BE2C (cell line): Measurements from ENCODE around the gene LSM2.
"Not testable (repeated sequence)": the region's sequence is repeated elsewhere in the genome, so short reads cannot be mapped to it uniquely, and the experiment has no call there.

Experiments used
- DNase-seq: peaks from one replicate; pipeline ENCODE4 v3.0.0-alpha.2; 2020
- H3K27me3 ChIP-seq: fragments of 250-450 bp; sonication (Bioruptor Pico); 2 replicates; pipeline ENCODE4 v1.5.1; 2020; ENCODE audit warnings: mild to moderate bottlenecking
- H3K36me3 ChIP-seq: fragments of 250-450 bp; sonication (Bioruptor Pico); 2 replicates; pipeline ENCODE4 v1.5.1; 2020; ENCODE audit warnings: mild to moderate bottlenecking
- H3K4me1 ChIP-seq: fragments of 250-450 bp; sonication (Bioruptor Pico); 2 replicates; pipeline ENCODE4 v1.5.1; 2020
- H3K4me3 ChIP-seq: 2 replicates; pipeline ENCODE4 v1.5.1; 2011; ENCODE audit warnings: low read depth, low read length
- H3K9me3 ChIP-seq: fragments of 250-450 bp; sonication (Bioruptor Pico); 2 replicates; pipeline ENCODE4 v1.5.1; 2020
- TF ChIP-seq, protein P1 (sequence below): IDR thresholded peaks from 2 replicates; pipeline ENCODE4 v1.5.1; 2012; ENCODE audit warnings: mild to moderate bottlenecking, low read depth, low read length

Gene LSM2

DNA sequence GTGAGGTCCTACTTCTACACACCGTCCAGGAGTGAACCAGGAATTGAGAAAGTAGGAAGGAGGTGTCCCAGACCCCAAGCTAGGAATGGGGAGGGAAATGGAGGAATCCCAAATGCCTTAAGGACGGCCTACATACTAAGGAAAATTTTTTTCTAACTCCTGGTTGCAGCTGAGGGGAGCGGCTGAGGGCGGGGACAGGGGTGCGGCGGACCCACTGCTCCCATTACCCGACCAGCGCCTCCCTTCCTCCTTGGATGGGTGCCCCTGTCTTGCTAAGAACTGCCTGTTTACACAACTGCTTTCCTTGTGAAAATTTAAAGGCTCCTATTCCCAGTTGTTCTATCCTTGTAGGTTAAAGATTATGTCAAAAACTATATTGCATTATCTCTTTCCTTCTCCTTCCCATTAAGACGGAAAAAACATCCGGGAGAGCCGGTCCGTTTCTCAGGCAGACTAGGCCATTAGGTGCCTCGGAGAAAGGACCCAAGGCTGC, 20.1 kb upstream of the LSM2 start:
- TF ChIP-seq, protein P1, sequence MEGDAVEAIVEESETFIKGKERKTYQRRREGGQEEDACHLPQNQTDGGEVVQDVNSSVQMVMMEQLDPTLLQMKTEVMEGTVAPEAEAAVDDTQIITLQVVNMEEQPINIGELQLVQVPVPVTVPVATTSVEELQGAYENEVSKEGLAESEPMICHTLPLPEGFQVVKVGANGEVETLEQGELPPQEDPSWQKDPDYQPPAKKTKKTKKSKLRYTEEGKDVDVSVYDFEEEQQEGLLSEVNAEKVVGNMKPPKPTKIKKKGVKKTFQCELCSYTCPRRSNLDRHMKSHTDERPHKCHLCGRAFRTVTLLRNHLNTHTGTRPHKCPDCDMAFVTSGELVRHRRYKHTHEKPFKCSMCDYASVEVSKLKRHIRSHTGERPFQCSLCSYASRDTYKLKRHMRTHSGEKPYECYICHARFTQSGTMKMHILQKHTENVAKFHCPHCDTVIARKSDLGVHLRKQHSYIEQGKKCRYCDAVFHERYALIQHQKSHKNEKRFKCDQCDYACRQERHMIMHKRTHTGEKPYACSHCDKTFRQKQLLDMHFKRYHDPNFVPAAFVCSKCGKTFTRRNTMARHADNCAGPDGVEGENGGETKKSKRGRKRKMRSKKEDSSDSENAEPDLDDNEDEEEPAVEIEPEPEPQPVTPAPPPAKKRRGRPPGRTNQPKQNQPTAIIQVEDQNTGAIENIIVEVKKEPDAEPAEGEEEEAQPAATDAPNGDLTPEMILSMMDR: no peak
- DNase-seq: no peak
- H3K4me3 ChIP-seq: peak overlapping the region; percentile 69

DNA sequence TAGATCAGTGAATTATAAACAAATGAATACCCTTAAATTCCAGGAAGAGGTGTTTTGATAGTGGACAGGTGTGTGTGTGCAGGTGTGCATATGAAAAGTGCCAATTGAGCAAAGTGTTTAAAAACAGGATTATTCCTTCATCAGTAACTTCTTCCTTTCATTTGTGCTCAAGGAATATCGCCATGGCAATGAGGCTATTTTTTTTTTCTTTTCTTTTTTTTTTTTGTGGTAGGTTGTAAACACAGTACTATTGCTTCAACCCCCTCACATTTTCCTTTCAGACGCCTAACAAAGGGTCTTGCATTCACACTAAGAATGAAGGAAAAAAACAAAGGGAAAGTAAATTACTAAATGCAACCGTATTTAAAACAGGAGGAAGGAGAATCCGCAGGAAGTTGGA, 18.8 kb upstream of the LSM2 start:
- H3K36me3 ChIP-seq: no peaks in the 10 kb centered on the region
- H3K9me3 ChIP-seq: no peaks in the 10 kb centered on the region
- TF ChIP-seq, protein P1: no peak
- no peak overlapping the region for H3K4me3 ChIP-seq
- DNase-seq: no peak
- no peaks in the 10 kb centered on the region for H3K27me3 ChIP-seq
- peaks cover 4% of the 10 kb centered on the region; the same call in 1 of the 2 replicates for H3K4me1 ChIP-seq

More for the DNA sequence above, 20.1 kb upstream of the LSM2 start:
- Histone ChIP-seq H3K27me3 (no peaks in the 10 kb centered on the region), H3K4me1 (peaks cover 4% of the 10 kb centered on the region; the same call in 1 of the 2 replicates), H3K36me3 (no peaks in the 10 kb centered on the region), H3K9me3 (no peaks in the 10 kb centered on the region)

DNA sequence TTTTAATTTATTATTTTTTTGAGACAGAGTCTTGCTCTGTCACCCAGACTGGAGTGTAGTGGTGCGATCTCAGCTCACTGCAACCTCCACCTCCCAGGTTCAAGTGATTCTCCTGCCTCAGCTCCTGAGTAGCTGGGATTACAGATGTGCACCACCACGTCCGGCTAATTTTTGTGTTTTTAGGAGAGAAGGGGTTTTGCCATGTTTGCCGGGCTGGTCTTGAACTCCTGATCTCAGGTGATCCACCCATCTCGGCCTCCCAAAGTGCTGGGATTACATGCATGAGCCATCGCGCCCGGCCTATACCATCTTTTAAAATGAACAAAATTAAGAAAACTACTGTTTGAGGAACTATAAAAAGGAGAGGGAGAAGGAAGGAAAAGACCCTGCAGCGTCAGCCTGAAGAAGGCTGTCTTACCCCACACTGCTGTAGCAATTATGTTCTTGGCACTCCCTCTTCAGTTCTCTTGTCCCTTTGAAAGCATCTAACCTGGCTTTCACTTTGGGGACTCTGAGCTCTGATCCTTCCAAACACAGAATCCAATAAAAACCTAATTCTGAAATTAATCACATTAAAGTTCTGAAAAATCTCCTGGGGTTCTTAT, 16.9 kb upstream of the LSM2 start:
- not testable (repeated sequence) for H3K4me1 ChIP-seq, H3K9me3 ChIP-seq, DNase-seq

DNA sequence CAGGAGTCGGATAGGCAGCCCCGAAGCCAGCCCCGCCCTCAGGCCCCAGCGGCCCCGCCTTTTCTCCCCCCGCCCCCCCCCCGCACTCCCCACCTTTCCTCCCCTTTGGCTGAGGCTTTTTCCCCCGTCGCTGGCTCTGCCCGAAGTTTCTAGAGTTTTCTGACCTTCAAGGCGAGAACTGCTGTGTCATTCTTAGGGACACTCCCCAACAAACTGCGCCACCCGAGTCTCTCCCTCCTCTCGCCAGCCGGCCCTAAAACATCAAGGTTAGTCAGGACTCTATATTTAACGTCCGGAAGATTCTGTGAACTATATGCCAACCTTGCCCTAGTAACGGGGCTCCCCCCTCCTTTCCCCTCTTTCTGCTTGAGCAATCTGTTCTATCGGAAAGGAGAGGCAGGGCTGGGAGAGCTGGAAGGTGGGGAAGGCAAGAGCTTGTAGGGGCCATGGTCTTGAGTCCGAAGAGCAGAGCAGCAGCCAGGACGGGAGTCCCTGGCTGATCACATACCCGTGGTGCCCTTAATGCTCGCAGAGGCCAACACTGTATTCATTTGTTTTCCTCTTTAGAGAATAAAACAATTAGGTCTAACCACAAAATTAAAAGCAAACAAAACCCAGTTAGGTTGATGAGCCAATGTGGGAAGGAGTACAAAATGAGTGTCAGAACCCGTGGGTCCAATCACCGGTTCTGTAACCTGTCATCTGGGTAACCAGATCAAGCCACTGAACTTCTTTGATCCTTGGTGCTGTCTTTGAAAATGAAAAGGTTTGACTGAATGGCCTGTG, 15.5 kb upstream of the LSM2 start:
- peak overlapping the region; percentile 77 for H3K4me3 ChIP-seq
- H3K36me3 ChIP-seq: no peaks in the 10 kb centered on the region
- no peaks in the 10 kb centered on the region; the same call in 1 of the 2 replicates for H3K9me3 ChIP-seq
- TF ChIP-seq, protein P1: no peak
- peaks cover 4% of the 10 kb centered on the region; the same call in 1 of the 2 replicates for H3K4me1 ChIP-seq
- peak; percentile 42 for DNase-seq
- no peaks in the 10 kb centered on the region for H3K27me3 ChIP-seq

More for the DNA sequence above, 16.9 kb upstream of the LSM2 start:
- H3K36me3 ChIP-seq, H3K4me3 ChIP-seq, H3K27me3 ChIP-seq: not testable (repeated sequence)

DNA sequence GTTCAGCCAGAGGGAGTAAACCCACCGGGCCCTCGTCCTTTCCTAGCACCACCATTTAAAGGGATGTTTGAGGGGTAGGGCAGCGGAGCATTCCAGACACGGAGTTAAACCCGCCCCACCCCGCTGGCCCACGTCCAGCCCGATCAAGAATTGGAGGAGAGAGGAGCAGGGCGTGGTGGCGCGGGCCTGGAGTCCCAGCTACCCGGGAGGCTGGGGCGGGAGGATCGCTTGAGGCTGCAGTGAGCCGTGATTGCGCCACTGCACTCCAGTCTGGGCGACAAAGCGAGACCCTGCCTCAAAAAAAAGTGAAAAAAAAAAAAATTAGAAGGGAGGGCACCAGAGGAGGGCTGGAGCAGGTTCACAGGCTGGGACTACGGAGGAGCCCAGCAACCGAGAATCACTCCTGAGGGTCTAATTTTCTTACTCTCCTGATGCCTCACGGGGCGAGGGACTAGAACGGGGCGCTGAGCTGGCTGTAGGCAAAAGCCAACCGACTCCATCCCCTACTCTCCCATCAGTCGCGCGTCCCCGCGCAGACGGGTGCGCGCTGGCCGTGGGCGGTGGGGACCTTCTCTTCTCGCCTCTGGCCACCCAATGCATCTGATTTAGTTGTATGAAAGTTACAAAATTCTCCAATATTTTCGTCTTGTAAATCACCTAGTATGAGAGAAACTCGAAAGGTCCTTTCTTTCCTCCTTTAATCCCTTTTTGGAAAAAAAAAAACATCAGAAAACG, 14.7 kb upstream of the LSM2 start:
- TF ChIP-seq, protein P1: no peak
- Histone ChIP-seq H3K4me3 (peak overlapping the region; percentile 77), H3K27me3 (no peaks in the 10 kb centered on the region), H3K4me1 (peaks cover 3% of the 10 kb centered on the region; the same call in 1 of the 2 replicates), H3K36me3 (no peaks in the 10 kb centered on the region), H3K9me3 (no peaks in the 10 kb centered on the region; the same call in 1 of the 2 replicates)
- DNase-seq: peak; percentile 71

DNA sequence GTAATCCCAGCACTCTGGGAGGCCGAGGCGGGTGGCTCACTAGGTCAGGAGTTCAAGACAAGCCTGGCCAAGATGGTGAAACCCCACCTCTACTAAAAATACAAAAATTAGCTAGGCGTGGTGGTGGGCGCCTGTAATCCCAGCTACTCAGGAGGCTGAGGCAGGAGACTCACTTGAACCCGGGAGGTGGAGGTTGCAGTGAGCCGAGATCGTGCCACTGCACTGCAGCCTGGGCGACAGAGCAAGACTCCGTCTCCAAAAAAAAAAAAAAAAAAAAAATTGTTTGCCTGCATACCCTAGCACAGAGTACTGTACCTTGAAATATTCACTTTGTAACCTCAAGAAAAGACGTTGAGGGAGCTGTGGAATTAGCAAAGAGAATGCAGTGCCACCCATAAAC, 13.6 kb upstream of the LSM2 start:
- not testable (repeated sequence) for H3K27me3 ChIP-seq, H3K4me1 ChIP-seq, H3K36me3 ChIP-seq

More for the DNA sequence above, 13.6 kb upstream of the LSM2 start:
- not testable (repeated sequence) for DNase-seq, H3K4me3 ChIP-seq, H3K9me3 ChIP-seq
